Measurements from ENCODE around the gene SNX19. TPM values are rescaled to one million over a fixed set of nuclear protein-coding genes. Genes with fewer than 3 reads are reported as not detected.
"Not testable (repeated sequence)": the region's sequence is repeated elsewhere in the genome, so short reads cannot be mapped to it uniquely, and the experiment has no call there.

SNX19 gene
- total RNA-seq = 28.5 and 48.8 TPM in 2 replicates

- DNase-seq (ENCODE audit: low read depth in 2 of 2) = peak; percentile 92 to 94
Measured at GRCh38 chr11:130916238-130916855, at the start of gene SNX19. SNX19 (minus strand) TSS chr11:130916479; CDS start chr11:130915939, 540 bp downstream.

GRCh38 chr11:130964058-130964792 is 47.9 kb upstream of the SNX19 start:
- no peak for DNase-seq (ENCODE audit: low read depth in 2 of 2)

GRCh38 chr11:130947889-130948288 is 31.6 kb upstream of the SNX19 start:
- no peak for DNase-seq (ENCODE audit: low read depth in 2 of 2)

GRCh38 chr11:130947481-130947880 is 31.2 kb upstream of the SNX19 start:
- DNase-seq (ENCODE audit: low read depth in 2 of 2) = no peak

- no peak for DNase-seq (ENCODE audit: low read depth in 2 of 2)
Measured at GRCh38 chr11:130947058-130947457, 30.8 kb upstream of the SNX19 start.

- peak; percentile 15 to 16 for DNase-seq (ENCODE audit: low read depth in 2 of 2)
Measured at GRCh38 chr11:130945896-130946295, 29.6 kb upstream of the SNX19 start.

GRCh38 chr11:130940706-130941105 is 24.4 kb upstream of the SNX19 start:
- DNase-seq (ENCODE audit: low read depth in 2 of 2) = no peak

- no peak for DNase-seq (ENCODE audit: low read depth in 2 of 2)
Measured at GRCh38 chr11:130937051-130937450, 20.8 kb upstream of the SNX19 start.

- DNase-seq (ENCODE audit: low read depth in 2 of 2) = no peak
Measured at GRCh38 chr11:130932086-130932712, 15.9 kb upstream of the SNX19 start.

- no peak for DNase-seq (ENCODE audit: low read depth in 2 of 2)
Measured at GRCh38 chr11:130924750-130925149, 8.5 kb upstream of the SNX19 start.

GRCh38 chr11:130920612-130921011 is 4.3 kb upstream of the SNX19 start:
- DNase-seq (ENCODE audit: low read depth in 2 of 2) = not testable (repeated sequence)

- DNase-seq (ENCODE audit: low read depth in 2 of 2) = no peak
Measured at GRCh38 chr11:130918081-130918480, 1.8 kb upstream of the SNX19 start.

- no peak for DNase-seq (ENCODE audit: low read depth in 2 of 2)
Measured at GRCh38 chr11:130916910-130917309, 631 bp upstream of the SNX19 start.

- DNase-seq (ENCODE audit: low read depth in 2 of 2) = no peak
Measured at GRCh38 chr11:130915603-130916237, 559 bp downstream of the SNX19 start.

- DNase-seq (ENCODE audit: low read depth in 2 of 2) = no peak
Measured at GRCh38 chr11:130913268-130913667, 3.0 kb downstream of the SNX19 start.

GRCh38 chr11:130912552-130912951 is 3.7 kb downstream of the SNX19 start:
- DNase-seq (ENCODE audit: low read depth in 2 of 2) = no peak

- no peak for DNase-seq (ENCODE audit: low read depth in 2 of 2)
Measured at GRCh38 chr11:130911306-130911705, 5.0 kb downstream of the SNX19 start.

- DNase-seq (ENCODE audit: low read depth in 2 of 2) = peak; percentile 69 to 97
Measured at GRCh38 chr11:130909650-130910049, 6.6 kb downstream of the SNX19 start.

- DNase-seq (ENCODE audit: low read depth in 2 of 2) = peak; percentile 50 to 82
Measured at GRCh38 chr11:130908770-130909625, 7.3 kb downstream of the SNX19 start.

- DNase-seq (ENCODE audit: low read depth in 2 of 2) = no peak
Measured at GRCh38 chr11:130908061-130908460, 8.2 kb downstream of the SNX19 start.

GRCh38 chr11:130907229-130907628 is 9.1 kb downstream of the SNX19 start:
- no peak for DNase-seq (ENCODE audit: low read depth in 2 of 2)
